Loucy (cell line): ENCODE results near the gene ING5.

ENCODE experiments used
- EZH2phosphoT487 ChIP-seq: fragments of 200-600 bp; IDR thresholded peaks from 2 replicates; pipeline ENCODE4 v1.6.1; 2018; ENCODE audit warnings: antibody characterized with exemption, mild to moderate bottlenecking, moderate library complexity, borderline replicate concordance
- TF ChIP-seq, protein P1 (sequence below): fragments of 200-600 bp; sonication (generic); conservative IDR thresholded peaks from 2 replicates; pipeline ENCODE4 v1.5.1; 2014; ENCODE audit warnings: mild to moderate bottlenecking, antibody characterized with exemption, low read length

DNA sequence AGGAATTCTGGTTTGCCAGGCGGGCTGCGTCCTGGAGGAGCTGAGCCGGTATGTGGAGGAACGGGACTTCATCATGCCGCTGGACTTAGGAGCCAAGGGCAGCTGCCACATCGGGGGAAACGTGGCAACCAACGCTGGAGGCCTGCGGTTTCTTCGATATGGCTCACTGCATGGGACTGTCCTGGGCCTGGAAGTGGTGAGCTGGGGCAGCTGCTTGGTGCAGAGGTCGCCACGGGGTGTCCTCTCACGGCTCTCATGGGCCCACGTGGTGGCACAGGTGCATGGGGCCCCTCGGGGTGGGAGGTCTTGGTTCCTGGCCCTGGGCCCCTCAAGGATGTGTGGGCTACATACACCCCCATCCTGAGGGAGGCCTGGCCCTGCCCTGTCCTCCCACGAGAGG lies 41.8 kb downstream of the ING5 start:
- TF ChIP-seq, protein P1, sequence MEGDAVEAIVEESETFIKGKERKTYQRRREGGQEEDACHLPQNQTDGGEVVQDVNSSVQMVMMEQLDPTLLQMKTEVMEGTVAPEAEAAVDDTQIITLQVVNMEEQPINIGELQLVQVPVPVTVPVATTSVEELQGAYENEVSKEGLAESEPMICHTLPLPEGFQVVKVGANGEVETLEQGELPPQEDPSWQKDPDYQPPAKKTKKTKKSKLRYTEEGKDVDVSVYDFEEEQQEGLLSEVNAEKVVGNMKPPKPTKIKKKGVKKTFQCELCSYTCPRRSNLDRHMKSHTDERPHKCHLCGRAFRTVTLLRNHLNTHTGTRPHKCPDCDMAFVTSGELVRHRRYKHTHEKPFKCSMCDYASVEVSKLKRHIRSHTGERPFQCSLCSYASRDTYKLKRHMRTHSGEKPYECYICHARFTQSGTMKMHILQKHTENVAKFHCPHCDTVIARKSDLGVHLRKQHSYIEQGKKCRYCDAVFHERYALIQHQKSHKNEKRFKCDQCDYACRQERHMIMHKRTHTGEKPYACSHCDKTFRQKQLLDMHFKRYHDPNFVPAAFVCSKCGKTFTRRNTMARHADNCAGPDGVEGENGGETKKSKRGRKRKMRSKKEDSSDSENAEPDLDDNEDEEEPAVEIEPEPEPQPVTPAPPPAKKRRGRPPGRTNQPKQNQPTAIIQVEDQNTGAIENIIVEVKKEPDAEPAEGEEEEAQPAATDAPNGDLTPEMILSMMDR: no peak
- no peak for TF ChIP-seq EZH2phosphoT487
